ENCODE results near the gene BCORL1.

DNA sequence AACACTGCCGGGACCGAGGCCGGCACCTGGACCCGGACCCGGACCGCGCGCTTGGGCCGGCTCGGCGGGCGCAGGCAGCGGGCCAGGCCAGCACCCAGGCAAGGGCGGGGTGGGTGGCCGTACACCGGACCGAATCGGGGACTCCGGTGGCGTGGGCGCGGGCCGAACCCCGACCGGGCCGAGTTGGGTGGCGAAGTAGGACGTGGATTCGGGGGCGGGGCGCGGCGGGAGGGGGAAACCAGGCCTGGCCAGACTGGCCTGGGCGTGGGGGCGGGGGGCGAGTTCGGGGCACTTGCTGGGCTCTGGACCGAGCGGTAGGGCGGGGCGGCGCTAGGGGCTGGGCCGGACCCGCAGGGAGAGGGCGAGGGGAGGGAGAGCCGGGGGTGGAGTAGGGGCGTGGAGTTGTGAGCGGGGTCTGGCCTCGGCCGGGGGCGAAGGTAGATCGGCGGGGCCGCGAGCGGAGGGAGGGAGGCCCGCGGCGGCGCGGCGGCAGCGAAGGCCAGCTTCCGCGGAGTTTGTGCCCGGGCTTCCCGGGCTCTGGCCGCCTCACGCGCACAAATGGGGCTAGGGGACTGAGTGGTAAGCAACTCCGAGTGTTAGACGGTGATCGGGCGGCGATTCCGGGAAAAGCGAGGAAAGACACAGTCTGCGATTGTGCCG, 1.8 kb upstream of the BCORL1 start:
- TF ChIP-seq, protein P1, sequence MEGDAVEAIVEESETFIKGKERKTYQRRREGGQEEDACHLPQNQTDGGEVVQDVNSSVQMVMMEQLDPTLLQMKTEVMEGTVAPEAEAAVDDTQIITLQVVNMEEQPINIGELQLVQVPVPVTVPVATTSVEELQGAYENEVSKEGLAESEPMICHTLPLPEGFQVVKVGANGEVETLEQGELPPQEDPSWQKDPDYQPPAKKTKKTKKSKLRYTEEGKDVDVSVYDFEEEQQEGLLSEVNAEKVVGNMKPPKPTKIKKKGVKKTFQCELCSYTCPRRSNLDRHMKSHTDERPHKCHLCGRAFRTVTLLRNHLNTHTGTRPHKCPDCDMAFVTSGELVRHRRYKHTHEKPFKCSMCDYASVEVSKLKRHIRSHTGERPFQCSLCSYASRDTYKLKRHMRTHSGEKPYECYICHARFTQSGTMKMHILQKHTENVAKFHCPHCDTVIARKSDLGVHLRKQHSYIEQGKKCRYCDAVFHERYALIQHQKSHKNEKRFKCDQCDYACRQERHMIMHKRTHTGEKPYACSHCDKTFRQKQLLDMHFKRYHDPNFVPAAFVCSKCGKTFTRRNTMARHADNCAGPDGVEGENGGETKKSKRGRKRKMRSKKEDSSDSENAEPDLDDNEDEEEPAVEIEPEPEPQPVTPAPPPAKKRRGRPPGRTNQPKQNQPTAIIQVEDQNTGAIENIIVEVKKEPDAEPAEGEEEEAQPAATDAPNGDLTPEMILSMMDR (IDR thresholded peaks at IDR 0.05): no peak
- no peak for TF ChIP-seq EP300 (IDR thresholded peaks at IDR 0.05)
- no peak for TF ChIP-seq POLR2A (IDR thresholded peaks at IDR 0.05; ENCODE audit: low read depth)
